Stomach (tissue), 9 donors: ENCODE results near the gene DUSP14. TPM values are rescaled to one million over a fixed set of nuclear protein-coding genes. Genes with fewer than 3 reads are reported as not detected.

Source experiments
- DNase-seq, 2 donors: peaks; one replicate each; pipeline versions ENCODE4 v3.0.0 to v3.0.0-alpha.2; 2013 to 2019
- H3K27ac ChIP-seq, 5 donors: fragments of 200-600 bp in 4 of 5; sonication (generic) in 4 of 5; one replicate each; pipeline ENCODE4 v1.5.1; 2013 to 2019; ENCODE audit warnings: mild to moderate bottlenecking in 1 of 5, moderate library complexity in 1 of 5
- H3K27me3 ChIP-seq, 3 donors: fragments of 200-600 bp; sonication (generic); one replicate each; pipeline ENCODE4 v1.5.1; 2017 to 2019; ENCODE audit warnings: mixed run types in 1 of 3
- H3K36me3 ChIP-seq, 4 donors: fragments of 200-600 bp; sonication (generic); 1 replicate in 3 of 4; 2 replicates in 1 of 4; pipeline ENCODE4 v1.5.1; 2016 to 2019
- H3K4me1 ChIP-seq, 4 donors: fragments of 200-600 bp; sonication (generic); one replicate each; pipeline ENCODE4 v1.5.1; 2016 to 2019
- H3K4me3 ChIP-seq, 4 donors: fragments of 200-600 bp; sonication (generic) in 3 of 4; one replicate each; pipeline ENCODE4 v1.5.1; 2016 to 2019; ENCODE audit warnings: mild to moderate bottlenecking in 1 of 4
- H3K9me3 ChIP-seq, 4 donors: fragments of 200-600 bp; sonication (generic); one replicate each; pipeline ENCODE4 v1.5.1; 2016 to 2019
- EP300 ChIP-seq: sonication (generic); formaldehyde crosslinking; IDR thresholded peaks from one replicate; pipeline ENCODE4 v1.6.1; 2017; ENCODE audit warnings: antibody characterized with exemption
- POLR2A ChIP-seq, 4 donors: fragments of 450-650 bp; IDR thresholded peaks; one replicate each; pipeline ENCODE4 v1.6.1; 2016; ENCODE audit warnings: antibody characterized with exemption in 4 of 4, control low read depth in 2 of 4, mild to moderate bottlenecking in 1 of 4, moderate library complexity in 1 of 4
- POLR2AphosphoS5 ChIP-seq, 3 donors: sonication (generic); formaldehyde crosslinking; IDR thresholded peaks; one replicate each; pipeline ENCODE4 v1.6.1; 2016; ENCODE audit warnings: antibody characterized with exemption in 3 of 3
- WGBS, 5 donors: extraction: QIAGEN DNeasy Blood & Tissue Kit in 3 of 5; methylation state at CpG; one replicate each; pipeline versions ENCODE4 v1.1.5 to v1.1.7; 2013 to 2018; 5-methylcytosine and 5-hydroxymethylcytosine counted together
- intact Hi-C: fragments of 100-400 bp; cut with DNase I; formaldehyde crosslinking; loops from one replicate; pipeline ENCODE4 v1.15.1; 2023; ENCODE audit warnings: low total_unique reads
- polyA plus RNA-seq, 3 donors: library from polyadenylated mRNA; stranded (reverse); fragments of 200-250 nt; gene quantifications; one replicate each; pipeline ENCODE4 v1.2.3, GENCODE V29; 2013
- total RNA-seq, 5 donors: library from RNA; depleted of rRNA; stranded (reverse); fragments of >200 nt; gene quantifications; one replicate each; pipeline versions ENCODE4 v1.1.0 to v1.2.3, GENCODE V29; 2014 to 2016
- TF ChIP-seq, protein P1 (sequence below), 7 experiments: fragments of 450-650 bp in 4 of 7; fragments of 200-600 bp in 3 of 7; sonication (generic) in 3 of 7; IDR thresholded peaks; one replicate each; pipeline ENCODE4 v1.5.1; 2016 to 2019; ENCODE audit warnings: antibody characterized with exemption in 7 of 7, control low read depth in 2 of 7, mild to moderate bottlenecking in 1 of 7
- donor health status: healthy with polysubstance abuse.
- donor health status: Bipolar disorder and iron deficiency.
- donor health status: healthy.

Gene DUSP14
- total and polyA plus RNA-seq, 8 donors, result 3.1 to 7.8 (median 6.1) TPM; not detected in 2

DNA sequence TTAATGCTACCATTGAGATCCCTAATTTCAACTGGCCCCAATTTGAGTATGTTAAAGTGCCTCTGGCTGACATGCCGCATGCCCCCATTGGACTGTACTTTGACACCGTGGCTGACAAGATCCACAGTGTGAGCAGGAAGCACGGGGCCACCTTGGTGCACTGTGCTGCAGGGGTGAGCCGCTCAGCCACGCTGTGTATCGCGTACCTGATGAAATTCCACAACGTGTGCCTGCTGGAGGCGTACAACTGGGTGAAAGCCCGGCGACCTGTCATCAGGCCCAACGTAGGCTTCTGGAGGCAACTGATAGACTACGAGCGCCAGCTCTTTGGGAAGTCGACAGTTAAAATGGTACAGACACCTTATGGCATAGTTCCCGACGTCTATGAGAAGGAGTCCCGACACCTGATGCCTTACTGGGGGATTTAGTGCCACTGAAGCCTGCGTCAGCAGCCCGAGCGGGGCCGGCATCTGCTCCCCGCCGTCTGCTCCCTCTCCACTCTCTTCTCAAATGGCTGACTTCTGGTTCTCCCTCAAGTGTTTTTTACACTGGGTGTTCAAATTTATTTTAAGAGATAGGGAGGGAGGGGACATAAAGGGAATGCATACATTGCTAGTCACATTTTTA, 22.9 kb downstream of the DUSP14 start:
- TF ChIP-seq POLR2AphosphoS5 (IDR thresholded peaks at IDR 0.05) (no peak), EP300 (no peak), POLR2A (IDR thresholded peaks at IDR 0.05) (no peak)
- TF ChIP-seq, protein P1, sequence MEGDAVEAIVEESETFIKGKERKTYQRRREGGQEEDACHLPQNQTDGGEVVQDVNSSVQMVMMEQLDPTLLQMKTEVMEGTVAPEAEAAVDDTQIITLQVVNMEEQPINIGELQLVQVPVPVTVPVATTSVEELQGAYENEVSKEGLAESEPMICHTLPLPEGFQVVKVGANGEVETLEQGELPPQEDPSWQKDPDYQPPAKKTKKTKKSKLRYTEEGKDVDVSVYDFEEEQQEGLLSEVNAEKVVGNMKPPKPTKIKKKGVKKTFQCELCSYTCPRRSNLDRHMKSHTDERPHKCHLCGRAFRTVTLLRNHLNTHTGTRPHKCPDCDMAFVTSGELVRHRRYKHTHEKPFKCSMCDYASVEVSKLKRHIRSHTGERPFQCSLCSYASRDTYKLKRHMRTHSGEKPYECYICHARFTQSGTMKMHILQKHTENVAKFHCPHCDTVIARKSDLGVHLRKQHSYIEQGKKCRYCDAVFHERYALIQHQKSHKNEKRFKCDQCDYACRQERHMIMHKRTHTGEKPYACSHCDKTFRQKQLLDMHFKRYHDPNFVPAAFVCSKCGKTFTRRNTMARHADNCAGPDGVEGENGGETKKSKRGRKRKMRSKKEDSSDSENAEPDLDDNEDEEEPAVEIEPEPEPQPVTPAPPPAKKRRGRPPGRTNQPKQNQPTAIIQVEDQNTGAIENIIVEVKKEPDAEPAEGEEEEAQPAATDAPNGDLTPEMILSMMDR (IDR thresholded peaks at IDR 0.05), result no peak
- H3K27ac ChIP-seq, result no peak overlapping the region
- WGBS, 5 donors, result 85 to 88% (median 87%) methylated on average over 23 to 24 of the region's 24 CpGs
- peaks cover 0 to 2% (median 0%) of the 10 kb centered on the region in 4 donors for H3K4me1 ChIP-seq
- no peaks in the 10 kb centered on the region for H3K9me3 ChIP-seq
- no peak overlapping the region for H3K4me3 ChIP-seq
- no peak for DNase-seq
- no peaks in the 10 kb centered on the region for H3K27me3 ChIP-seq
- H3K36me3 ChIP-seq, result peaks cover 19 to 56% (median 53%) of the 10 kb centered on the region in 4 donors
- intact Hi-C loops, result no loop called here

DNA sequence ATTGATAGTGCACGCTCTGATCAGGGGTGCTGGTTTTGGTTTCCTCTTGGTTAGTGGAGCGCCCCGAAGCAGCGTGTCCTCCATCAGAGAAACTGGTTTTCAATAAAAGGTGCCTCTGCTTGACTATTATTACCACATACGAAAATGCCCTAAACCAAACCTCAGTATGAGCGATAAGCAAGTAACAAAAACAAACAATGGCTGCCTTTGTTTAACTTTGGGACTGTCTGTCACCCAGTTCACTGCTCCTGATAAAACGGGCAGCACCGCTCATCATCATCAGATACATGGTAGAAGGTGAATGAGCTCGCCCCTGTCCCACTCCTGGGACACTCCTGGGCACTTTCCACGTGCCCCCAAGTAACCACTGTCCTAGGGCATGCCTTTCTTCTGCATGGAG, 24.0 kb downstream of the DUSP14 start:
- 68 to 83% (median 81%) methylated on average over 9 to 10 of the region's 10 CpGs for WGBS, 5 donors
- Histone ChIP-seq H3K27ac (no peak overlapping the region), H3K4me3 (no peak overlapping the region), H3K4me1 (no peaks in the 10 kb centered on the region), H3K27me3 (no peaks in the 10 kb centered on the region), H3K36me3 (peaks cover 30 to 68% (median 64%) of the 10 kb centered on the region in 4 donors), H3K9me3 (no peaks in the 10 kb centered on the region)
- intact Hi-C loops, result no loop called here
- no peak for TF ChIP-seq EP300
- no peak for TF ChIP-seq POLR2A (IDR thresholded peaks at IDR 0.05)
- no peak for DNase-seq

DNA sequence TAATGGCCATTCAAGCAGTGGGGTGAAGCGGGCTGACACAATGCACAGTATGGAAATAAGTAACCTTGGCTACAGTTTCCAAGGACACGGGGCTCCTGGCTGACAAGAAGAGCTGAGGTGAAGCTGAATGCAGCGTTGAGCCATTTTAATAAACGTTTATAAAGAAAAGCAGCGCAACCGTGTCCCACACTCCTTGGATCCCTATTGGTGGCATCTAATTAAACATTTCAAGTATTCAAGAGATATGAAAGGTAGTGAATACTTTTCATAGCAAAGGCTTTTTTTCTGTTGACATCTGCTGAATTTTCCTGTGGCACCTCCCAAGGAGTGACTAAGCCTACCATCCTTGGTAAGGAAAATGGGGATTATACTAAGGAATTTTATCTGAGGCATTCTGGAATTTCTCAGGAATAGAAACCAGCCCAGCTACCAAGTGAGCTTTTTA, 26.5 kb downstream of the DUSP14 start:
- DNase-seq, result peak in 1 of 2 donors; percentile 42
- no peaks in the 10 kb centered on the region for H3K9me3 ChIP-seq
- H3K4me1 ChIP-seq, result no peaks in the 10 kb centered on the region
- H3K36me3 ChIP-seq, result peaks cover 47 to 92% (median 89%) of the 10 kb centered on the region in 4 donors
- TF ChIP-seq POLR2AphosphoS5 (IDR thresholded peaks at IDR 0.05), result no peak
- TF ChIP-seq POLR2A (IDR thresholded peaks at IDR 0.05), result no peak
- TF ChIP-seq, protein P1 (IDR thresholded peaks at IDR 0.05), result no peak
- no peak for TF ChIP-seq EP300
- H3K4me3 ChIP-seq, result no peak overlapping the region
- whole genome bisulfite sequencing, 5 donors, result 72 to 86% (median 80%) methylated on average over 6 of the region's 6 CpGs
- H3K27ac ChIP-seq, result no peak overlapping the region
- intact Hi-C loops, result no loop called here
- no peaks in the 10 kb centered on the region for H3K27me3 ChIP-seq

DNA sequence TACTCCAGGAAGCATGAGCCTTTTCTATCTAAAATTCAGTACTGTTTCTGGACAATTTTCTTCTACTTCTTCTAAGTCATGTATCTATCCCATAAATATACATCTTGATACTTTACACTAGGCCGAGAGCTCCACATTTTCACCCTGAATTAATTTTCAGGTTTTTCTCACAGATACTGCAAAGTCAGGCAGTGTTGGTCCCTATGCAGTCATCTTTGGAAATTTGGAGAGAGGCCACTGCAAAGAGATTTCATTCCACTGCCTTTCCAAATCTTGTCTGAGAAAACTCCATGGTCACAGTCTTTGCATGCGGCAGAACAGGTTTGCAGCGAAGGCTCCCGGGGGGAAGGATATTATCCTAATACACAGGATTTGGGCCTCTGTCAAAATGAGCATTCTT, 28.2 kb downstream of the DUSP14 start:
- WGBS, 5 donors, result 87 to 94% (median 91%) methylated on average over 4 of the region's 4 CpGs
- TF ChIP-seq EP300 (no peak), POLR2A (IDR thresholded peaks at IDR 0.05) (no peak), POLR2AphosphoS5 (IDR thresholded peaks at IDR 0.05) (no peak)
- TF ChIP-seq, protein P1 (IDR thresholded peaks at IDR 0.05), result no peak
- Histone ChIP-seq H3K4me3 (no peak overlapping the region), H3K4me1 (no peaks in the 10 kb centered on the region), H3K27me3 (no peaks in the 10 kb centered on the region), H3K9me3 (no peaks in the 10 kb centered on the region), H3K27ac (no peak overlapping the region), H3K36me3 (peaks cover 45 to 100% (median 90%) of the 10 kb centered on the region in 4 donors)
- no peak for DNase-seq
- intact Hi-C loops, result no loop called here

DNA sequence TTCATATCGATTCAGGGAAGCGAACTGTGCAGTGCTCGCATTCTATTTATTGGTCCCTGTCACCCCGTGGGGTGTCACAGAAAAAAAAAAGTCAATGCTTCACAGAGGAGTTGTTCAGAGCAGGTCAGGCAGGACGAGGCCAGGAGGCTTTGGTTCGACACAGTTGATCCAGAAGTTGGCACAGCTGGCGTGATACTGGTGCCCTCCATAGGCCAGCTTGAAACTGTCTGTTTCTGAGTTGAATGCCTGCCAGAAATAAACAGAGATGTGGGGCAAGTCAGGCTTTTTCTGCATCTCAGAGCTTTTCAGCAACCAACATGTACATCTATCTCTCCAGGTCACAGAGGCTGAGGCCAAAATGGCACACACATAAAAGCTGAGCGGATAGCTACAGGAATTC, 29.1 kb downstream of the DUSP14 start:
- H3K27me3 ChIP-seq, result no peaks in the 10 kb centered on the region
- H3K9me3 ChIP-seq, result no peaks in the 10 kb centered on the region
- no peak overlapping the region for H3K4me3 ChIP-seq
- peaks cover 45 to 100% (median 90%) of the 10 kb centered on the region in 4 donors for H3K36me3 ChIP-seq
- TF ChIP-seq POLR2AphosphoS5 (IDR thresholded peaks at IDR 0.05), result no peak
- no peak for TF ChIP-seq EP300
- TF ChIP-seq POLR2A (IDR thresholded peaks at IDR 0.05), result no peak
- TF ChIP-seq, protein P1 (IDR thresholded peaks at IDR 0.05), result no peak
- no peak for DNase-seq
- H3K27ac ChIP-seq, result no peak overlapping the region
- no peaks in the 10 kb centered on the region for H3K4me1 ChIP-seq
- intact Hi-C loops, result no loop called here
- 74 to 82% (median 80%) methylated on average over 8 of the region's 8 CpGs for WGBS, 5 donors
